Epithelial cell of proximal tubule (primary cell): ENCODE data around the gene ATXN10. TPM values are rescaled to one million over a fixed set of nuclear protein-coding genes. Genes with fewer than 3 reads are reported as not detected.

Experiments used
- DNase-seq: peaks from one replicate; pipeline ENCODE4 v3.0.0-alpha.2; 2011; ENCODE audit warnings: low read depth
- H3K4me3 ChIP-seq: 2 replicates; pipeline ENCODE4 v1.5.1; 2011; ENCODE audit warnings: low read depth, mild to moderate bottlenecking, low read length
- CTCF ChIP-seq: conservative IDR thresholded peaks from 2 replicates; pipeline ENCODE4 v1.5.1; 2012; ENCODE audit warnings: low read depth, mild to moderate bottlenecking, low read length
- total RNA-seq: library from RNA; depleted of rRNA; stranded (reverse); fragments of >200 nt; gene quantifications from 2 replicates; pipeline ENCODE4 v1.2.3, GENCODE V29; 2015

ATXN10 gene
- total RNA-seq, 1 donor from 2014 or later, result 118 TPM

GRCh38 chr22:45670981-45671782, 452 bp upstream of the ATXN10 start:
- no peak for DNase-seq
- peak overlapping the region; percentile 85 for H3K4me3 ChIP-seq
- TF ChIP-seq CTCF, result no peak

GRCh38 chr22:45672564-45673481, 1.2 kb downstream of the ATXN10 start:
- DNase-seq, result no peak
- H3K4me3 ChIP-seq, result peak overlapping the region; percentile 85
- no peak for TF ChIP-seq CTCF

DNA sequence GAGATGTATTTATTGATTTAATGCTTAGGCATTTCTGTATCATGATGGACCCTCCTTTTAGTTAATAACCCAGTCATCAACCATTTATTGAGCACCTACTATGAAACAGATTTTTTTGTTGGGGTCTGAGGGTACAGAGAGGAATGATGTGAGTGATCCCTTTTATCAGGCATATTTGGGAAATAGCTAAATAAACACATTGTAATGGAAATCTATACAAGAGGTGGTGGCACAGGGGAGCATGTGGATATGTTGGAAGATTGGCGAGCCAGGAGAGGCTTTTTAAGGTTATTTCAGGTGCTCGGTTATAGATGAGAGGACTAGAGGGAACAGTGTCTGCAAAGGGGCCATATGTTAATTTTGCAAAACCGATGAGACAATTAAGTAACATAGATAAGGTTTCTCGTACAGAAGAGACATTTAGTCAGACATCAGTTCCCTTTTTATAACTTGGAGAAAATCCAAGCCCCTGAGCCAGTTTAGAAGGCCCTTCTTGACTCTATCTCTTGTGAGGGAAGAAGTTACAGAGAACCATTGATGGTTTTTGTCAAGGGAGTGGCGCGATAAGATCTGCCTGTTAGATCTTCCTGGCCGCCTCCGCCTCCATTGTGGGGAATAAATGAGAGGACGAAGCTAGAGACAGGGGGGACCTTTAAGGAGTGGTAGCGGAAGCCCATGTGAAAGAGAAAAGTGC, 2.0 kb downstream of the ATXN10 start:
- H3K4me3 ChIP-seq, result peak overlapping the region; percentile 85
- no peak for DNase-seq
- no peak for TF ChIP-seq CTCF

- no peak overlapping the region for H3K4me3 ChIP-seq
- no peak for DNase-seq
- no peak for TF ChIP-seq CTCF
Measured at GRCh38 chr22:45676024-45676423, 4.4 kb downstream of the ATXN10 start.

GRCh38 chr22:45677063-45677462, 5.4 kb downstream of the ATXN10 start:
- no peak overlapping the region for H3K4me3 ChIP-seq
- no peak for TF ChIP-seq CTCF
- no peak for DNase-seq

DNA sequence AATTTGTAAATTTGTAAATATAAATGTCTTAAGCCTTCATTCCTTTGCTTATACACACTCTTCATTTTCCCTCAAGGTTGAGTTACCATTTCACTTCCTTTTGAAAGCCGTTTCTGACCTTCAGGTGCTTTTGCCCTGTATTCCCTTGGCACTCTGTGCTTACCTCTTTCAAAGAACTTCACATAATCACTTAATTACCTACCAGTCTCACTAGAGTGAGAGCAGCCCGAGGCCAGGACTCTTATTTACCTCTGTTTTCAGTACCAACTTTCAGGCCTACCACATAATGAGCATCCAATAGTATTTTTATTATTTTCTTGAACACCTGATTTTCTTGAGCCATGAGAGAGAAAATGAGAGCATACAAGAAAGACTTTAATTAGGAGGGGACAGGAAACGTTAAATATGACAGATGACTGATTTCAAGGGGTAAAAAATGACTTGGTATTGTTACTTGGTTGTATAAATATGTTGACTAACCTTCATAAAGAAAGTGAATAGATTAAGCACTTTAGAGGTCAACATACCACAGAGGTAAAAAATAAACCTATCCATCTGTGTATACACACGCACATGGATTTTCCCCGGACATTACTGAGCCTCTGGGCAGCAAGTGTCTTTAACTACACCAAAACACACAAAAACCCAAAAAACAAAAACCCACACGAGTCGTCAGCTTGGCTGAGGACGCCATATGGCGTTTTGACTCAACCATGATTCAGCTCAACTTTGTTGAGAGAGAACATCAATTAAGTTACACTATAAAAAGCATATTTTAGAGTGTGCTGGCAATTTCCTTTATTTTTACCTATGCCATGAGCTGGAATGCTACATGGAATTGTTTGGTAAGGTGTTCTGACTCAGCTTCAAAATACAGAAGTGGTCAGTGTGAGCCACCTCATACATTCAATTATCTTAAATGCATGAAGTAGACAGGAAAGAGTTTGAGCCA, 7.6 kb downstream of the ATXN10 start:
- no peak for TF ChIP-seq CTCF
- no peak for DNase-seq
- no peak overlapping the region for H3K4me3 ChIP-seq
